ENCODE measurements around the gene NFKB2. TPM values are rescaled to one million over a fixed set of nuclear protein-coding genes. Genes with fewer than 3 reads are reported as not detected.

Gene NFKB2
- total RNA-seq, 1 experiment from 2014 or later: 27.6 TPM

GRCh38 chr10:102405632-102406031, 10.1 kb downstream of the NFKB2 start (continued):
- no peak for TF ChIP-seq EMX1 (CRISPR knock-in tag; IDR thresholded peaks at IDR 0.05)
- TF ChIP-seq ATF6 (CRISPR knock-in tag; IDR thresholded peaks at IDR 0.05): no peak
- no peak for TF ChIP-seq RELA (CRISPR knock-in tag; IDR thresholded peaks at IDR 0.05; ENCODE audit: borderline replicate concordance)

GRCh38 chr10:102406815-102407214, 11.3 kb downstream of the NFKB2 start:
- H3K9me3 Mint-ChIP-seq: no peaks in the 10 kb centered on the region
- POLR2A ChIA-PET: interaction anchor here (0.7 kb wide), 2 partner anchors 55 to 247 kb away, joined by 3 to 4 read pairs; no protein-coding TSS in a partner anchor
- ATAC-seq: no peak
- no peak for TF ChIP-seq ZMAT4 (CRISPR knock-in tag; IDR thresholded peaks at IDR 0.05)
- CTCF ChIA-PET: interaction anchor here (0.6 to 1.4 kb wide), 6 partner anchors 11 to 213 kb away, joined by 3 to 5 read pairs (median 4); partner anchors contain the start of gene NFKB2
- DNase-seq (ENCODE audit: low spot score): no peak
- H3K27me3 Mint-ChIP-seq (ENCODE audit: low read depth): peaks cover 56% of the 10 kb centered on the region
- no peaks in the 10 kb centered on the region for H3K36me3 Mint-ChIP-seq
- no peak overlapping the region for H3K4me3 Mint-ChIP-seq
- H3K27ac Mint-ChIP-seq: no peak overlapping the region
- H3K4me1 Mint-ChIP-seq: peaks cover 23% of the 10 kb centered on the region

GRCh38 chr10:102407425-102408130, 12.1 kb downstream of the NFKB2 start:
- peaks cover 23% of the 10 kb centered on the region for H3K4me1 Mint-ChIP-seq
- ChIA-PET POLR2A (interaction anchor here (0.7 kb wide), 1 partner anchor 54 kb away, joined by 3 read pairs; no protein-coding TSS in a partner anchor), CTCF (interaction anchor here (1.2 to 1.4 kb wide), 2 partner anchors 28 to 178 kb away, joined by 4 read pairs; no protein-coding TSS in a partner anchor)
- H3K9me3 Mint-ChIP-seq: no peaks in the 10 kb centered on the region
- peak overlapping the region; percentile 44 for H3K4me3 Mint-ChIP-seq
- peaks cover 63% of the 10 kb centered on the region for H3K27me3 Mint-ChIP-seq (ENCODE audit: low read depth)
- no peaks in the 10 kb centered on the region for H3K36me3 Mint-ChIP-seq
- DNase-seq (ENCODE audit: low spot score) (no peak), ATAC-seq (no peak)
- H3K27ac Mint-ChIP-seq: no peak overlapping the region
- TF ChIP-seq USF2 (CRISPR knock-in tag; IDR thresholded peaks at IDR 0.05) (no peak), JUN (CRISPR knock-in tag; IDR thresholded peaks at IDR 0.05) (no peak), ERG (CRISPR knock-in tag; IDR thresholded peaks at IDR 0.05) (no peak), ZNF263 (CRISPR knock-in tag; IDR thresholded peaks at IDR 0.05; ENCODE audit: low read depth) (no peak), TEAD4 (CRISPR knock-in tag; IDR thresholded peaks at IDR 0.05) (no peak), ESRRA (CRISPR knock-in tag; IDR thresholded peaks at IDR 0.05; ENCODE audit: borderline replicate concordance) (no peak), ZNF416 (CRISPR knock-in tag; IDR thresholded peaks at IDR 0.05) (no peak), ETV6 (CRISPR knock-in tag; IDR thresholded peaks at IDR 0.05) (no peak), JAZF1 (CRISPR knock-in tag; IDR thresholded peaks at IDR 0.05) (no peak), IRF1 (CRISPR knock-in tag; IDR thresholded peaks at IDR 0.05) (no peak), ZSCAN18 (CRISPR knock-in tag; IDR thresholded peaks at IDR 0.05) (no peak)

Data from WTC11 (cell line).